ENCODE results near the gene MRM1. TPM values are rescaled to one million over a fixed set of nuclear protein-coding genes. Genes with fewer than 3 reads are reported as not detected.

MRM1 gene
- total and polyA plus RNA-seq, 2 experiments from 2014 or later: 7.6 to 20.4 TPM

GRCh38 chr17:36657390-36657762, 56.0 kb downstream of the MRM1 start:
- Histone ChIP-seq H3F3A (replicated peaks; ENCODE audit: low read depth) (no peaks in the 10 kb centered on the region), H3K27ac (ENCODE audit: low read depth) (no peak overlapping the region), H3K79me2 (replicated peaks; ENCODE audit: insufficient read depth) (no peaks in the 10 kb centered on the region), H2AFZ (peak overlapping the region; percentile 98), H3K27me3 (ENCODE audit: insufficient read depth) (peaks cover 5% of the 10 kb centered on the region; the same call in 1 of the 2 replicates), H3K4me3 (peak overlapping the region; percentile 83), H3K4me1 (ENCODE audit: insufficient read depth) (no peaks in the 10 kb centered on the region), H3K36me3 (ENCODE audit: insufficient read depth) (no peaks in the 10 kb centered on the region), H3K9me2 (ENCODE audit: insufficient read depth) (no peaks in the 10 kb centered on the region), H3K4me2 (peak overlapping the region; percentile 93), H4K20me1 (replicated peaks; ENCODE audit: insufficient read depth) (no peaks in the 10 kb centered on the region)
- Mint-ChIP-seq H3K27ac (no peak overlapping the region; the same call in 1 of the 2 replicates), H3K27me3 (ENCODE audit: insufficient read depth, low read depth, poor library complexity) (peaks cover 13% of the 10 kb centered on the region), H3K4me3 (peak overlapping the region; percentile 83), H3K36me3 (ENCODE audit: low read depth) (no peaks in the 10 kb centered on the region), H3K4me1 (peaks cover 9% of the 10 kb centered on the region), H3K9me3 (no peaks in the 10 kb centered on the region; the same call in 2 of the 3 replicates)
- ATAC-seq (peak; percentile 56), DNase-seq (ENCODE audit: low spot score) (peak; percentile 64)
- no peak for TF ChIP-seq EZH2 (IDR thresholded peaks at IDR 0.05; ENCODE audit: low read depth, unreplicated experiment)
- TF ChIP-seq ETS1 (IDR thresholded peaks at IDR 0.05): no peak
- TF ChIP-seq JUNB (IDR thresholded peaks at IDR 0.05; ENCODE audit: unreplicated experiment): no peak
- TF ChIP-seq EZH2phosphoT487 (IDR thresholded peaks at IDR 0.05; ENCODE audit: unreplicated experiment): no peak
- TF ChIP-seq STAT1 (IDR thresholded peaks at IDR 0.05; ENCODE audit: unreplicated experiment): no peak
- TF ChIP-seq ZNF114 (CRISPR knock-in tag; IDR thresholded peaks at IDR 0.05): no peak
- no peak for TF ChIP-seq CTCF (conservative IDR thresholded peaks at IDR 0.05; ENCODE audit: low read depth in 2 of 2)
- TF ChIP-seq ZNF331 (CRISPR knock-in tag; IDR thresholded peaks at IDR 0.05; ENCODE audit: low read depth): no peak
- TF ChIP-seq REST (IDR thresholded peaks at IDR 0.05; ENCODE audit: unreplicated experiment): no peak
- no peak for TF ChIP-seq ZNF462 (CRISPR knock-in tag; IDR thresholded peaks at IDR 0.05)
- TF ChIP-seq CREB1 (CRISPR knock-in tag; IDR thresholded peaks at IDR 0.05; ENCODE audit: low read depth): no peak
- TF ChIP-seq POLR2AphosphoS5 (IDR thresholded peaks at IDR 0.05; ENCODE audit: low read depth): no peak
- no peak for TF ChIP-seq NANOG (IDR thresholded peaks at IDR 0.05; ENCODE audit: borderline replicate concordance)
